Left lung (tissue), 10 donors: ENCODE measurements around the gene SLC49A4. TPM values are rescaled to one million over a fixed set of nuclear protein-coding genes. Genes with fewer than 3 reads are reported as not detected.

Experiments used
- ATAC-seq: fragments of 200-7000 bp; cut with Tn5 transposase; one replicate; pipeline ENCODE4 v1.9.1; 2020; ENCODE audit warnings: moderate library complexity
- DNase-seq, 4 donors: peaks; one replicate each; pipeline ENCODE4 v3.0.0-alpha.2; 2013 to 2020
- H3K27ac ChIP-seq, 2 donors: fragments of 200-600 bp; sonication (generic) in 1 of 2; one replicate each; pipeline versions ENCODE4 v1.5.0 to v1.8.0; 2020 to 2021
- H3K27me3 ChIP-seq, 2 donors: fragments of 200-600 bp; sonication (generic) in 1 of 2; one replicate each; pipeline versions ENCODE4 v1.5.0 to v1.8.0; 2020 to 2021
- H3K36me3 ChIP-seq, 2 donors: fragments of 200-600 bp; sonication (generic) in 1 of 2; one replicate each; pipeline versions ENCODE4 v1.5.0 to v1.8.0; 2020 to 2021
- H3K4me1 ChIP-seq, 2 donors: fragments of 200-600 bp; one replicate each; pipeline ENCODE4 v1.8.0; 2021
- H3K4me3 ChIP-seq, 2 donors: fragments of 200-600 bp; sonication (generic) in 1 of 2; one replicate each; pipeline versions ENCODE4 v1.5.0 to v1.8.0; 2020 to 2021; ENCODE audit warnings: mild to moderate bottlenecking in 1 of 2
- H3K9me3 ChIP-seq, 2 donors: fragments of 200-600 bp; sonication (generic) in 1 of 2; one replicate each; pipeline versions ENCODE4 v1.5.0 to v1.8.0; 2020 to 2021
- intact Hi-C, 2 donors: fragments of 100-400 bp; cut with DNase I; formaldehyde crosslinking; loops; one replicate each; pipeline versions ENCODE4 v1.11.2 to v1.14.2; 2022
- polyA plus RNA-seq, 6 donors: library from polyadenylated mRNA; unstranded; fragments of 120-200 nt; gene quantifications; one replicate each; pipeline ENCODE4 v1.2.1, GENCODE V29; 2013; ENCODE audit not compliant: insufficient read length in 6 of 6
- total RNA-seq, 2 donors: library from RNA; stranded (reverse); fragmentation: NEBNext Ultra II Directional; extraction: Animal tissue kit (Norgen Biotek cat#: 25700); gene quantifications; one replicate each; pipeline ENCODE4 v1.2.1, GENCODE V29; 2021
- TF ChIP-seq, protein P1 (sequence below), 2 donors: fragments of 200-600 bp; sonication (generic) in 1 of 2; IDR thresholded peaks; one replicate each; pipeline versions ENCODE4 v1.5.0 to v1.8.0; 2021; ENCODE audit warnings: antibody characterized with exemption in 2 of 2
- donor health status: DM: no; HTN: yes; CAD: no.
- donor health status: DM: no; HTN: no; CAD: no.

Gene SLC49A4
- total and polyA plus RNA-seq, 8 donors = 9.6 to 19.2 (median 10.9) TPM

DNA sequence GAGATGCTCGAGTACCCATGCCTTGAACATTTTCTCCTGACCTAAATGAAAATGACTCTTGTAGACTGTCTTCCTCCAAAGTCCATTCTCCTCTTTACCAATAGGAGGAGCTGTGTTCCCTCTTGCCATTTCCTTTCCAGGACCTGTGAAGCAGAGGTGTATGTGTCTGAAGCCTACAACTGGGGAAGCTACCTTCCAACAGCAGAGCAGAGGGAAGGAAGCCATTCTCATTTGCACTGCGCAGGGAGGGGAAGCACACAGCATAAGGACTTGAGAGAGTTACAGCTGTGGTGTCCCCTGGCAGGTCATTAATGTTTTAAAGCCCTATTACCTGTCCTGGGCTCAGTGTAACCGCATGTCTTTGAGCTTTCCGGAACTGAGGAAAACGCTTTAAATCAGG lies 39.9 kb upstream of the SLC49A4 start:
- DNase-seq (peak in 1 of 4 donors; percentile 17), ATAC-seq (peak; percentile 90)
- H3K27ac ChIP-seq = no peak overlapping the region
- H3K9me3 ChIP-seq = no peaks in the 10 kb centered on the region
- H3K4me1 ChIP-seq = peaks cover 0 to 8% of the 10 kb centered on the region in 2 donors
- H3K4me3 ChIP-seq = no peak overlapping the region
- peaks cover 0 to 21% of the 10 kb centered on the region in 2 donors for H3K36me3 ChIP-seq
- no peaks in the 10 kb centered on the region for H3K27me3 ChIP-seq
- intact Hi-C loops = no loop called here
- TF ChIP-seq, protein P1, sequence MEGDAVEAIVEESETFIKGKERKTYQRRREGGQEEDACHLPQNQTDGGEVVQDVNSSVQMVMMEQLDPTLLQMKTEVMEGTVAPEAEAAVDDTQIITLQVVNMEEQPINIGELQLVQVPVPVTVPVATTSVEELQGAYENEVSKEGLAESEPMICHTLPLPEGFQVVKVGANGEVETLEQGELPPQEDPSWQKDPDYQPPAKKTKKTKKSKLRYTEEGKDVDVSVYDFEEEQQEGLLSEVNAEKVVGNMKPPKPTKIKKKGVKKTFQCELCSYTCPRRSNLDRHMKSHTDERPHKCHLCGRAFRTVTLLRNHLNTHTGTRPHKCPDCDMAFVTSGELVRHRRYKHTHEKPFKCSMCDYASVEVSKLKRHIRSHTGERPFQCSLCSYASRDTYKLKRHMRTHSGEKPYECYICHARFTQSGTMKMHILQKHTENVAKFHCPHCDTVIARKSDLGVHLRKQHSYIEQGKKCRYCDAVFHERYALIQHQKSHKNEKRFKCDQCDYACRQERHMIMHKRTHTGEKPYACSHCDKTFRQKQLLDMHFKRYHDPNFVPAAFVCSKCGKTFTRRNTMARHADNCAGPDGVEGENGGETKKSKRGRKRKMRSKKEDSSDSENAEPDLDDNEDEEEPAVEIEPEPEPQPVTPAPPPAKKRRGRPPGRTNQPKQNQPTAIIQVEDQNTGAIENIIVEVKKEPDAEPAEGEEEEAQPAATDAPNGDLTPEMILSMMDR (IDR thresholded peaks at IDR 0.05) = peak; percentile 47 to 69

DNA sequence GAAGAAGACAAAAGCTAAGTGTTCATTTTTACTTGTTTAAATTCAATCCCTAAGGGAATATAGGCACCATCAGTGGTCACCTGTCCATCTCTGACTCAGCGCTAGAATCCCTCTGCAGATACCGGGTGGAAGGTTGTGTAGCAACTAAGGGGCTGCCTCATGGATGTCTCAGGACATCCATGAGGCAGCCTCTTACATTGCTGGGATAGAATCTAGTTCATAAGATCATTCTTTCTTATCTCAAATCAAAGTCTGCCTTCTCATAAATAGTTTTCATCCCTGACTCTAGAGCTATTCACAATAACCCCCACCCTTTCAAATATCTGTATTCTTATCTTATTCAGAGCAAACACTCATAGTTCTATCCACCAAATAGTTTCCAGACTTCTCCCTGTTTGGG lies 39.4 kb upstream of the SLC49A4 start:
- DNase-seq (no peak), ATAC-seq (peak; percentile 23)
- no peaks in the 10 kb centered on the region for H3K9me3 ChIP-seq
- intact Hi-C loops = no loop called here
- H3K27me3 ChIP-seq = no peaks in the 10 kb centered on the region
- TF ChIP-seq, protein P1 (IDR thresholded peaks at IDR 0.05) = no peak
- H3K4me1 ChIP-seq = peaks cover 0 to 14% of the 10 kb centered on the region in 2 donors
- no peak overlapping the region for H3K27ac ChIP-seq
- H3K36me3 ChIP-seq = peaks cover 0 to 21% of the 10 kb centered on the region in 2 donors
- H3K4me3 ChIP-seq = no peak overlapping the region

DNA sequence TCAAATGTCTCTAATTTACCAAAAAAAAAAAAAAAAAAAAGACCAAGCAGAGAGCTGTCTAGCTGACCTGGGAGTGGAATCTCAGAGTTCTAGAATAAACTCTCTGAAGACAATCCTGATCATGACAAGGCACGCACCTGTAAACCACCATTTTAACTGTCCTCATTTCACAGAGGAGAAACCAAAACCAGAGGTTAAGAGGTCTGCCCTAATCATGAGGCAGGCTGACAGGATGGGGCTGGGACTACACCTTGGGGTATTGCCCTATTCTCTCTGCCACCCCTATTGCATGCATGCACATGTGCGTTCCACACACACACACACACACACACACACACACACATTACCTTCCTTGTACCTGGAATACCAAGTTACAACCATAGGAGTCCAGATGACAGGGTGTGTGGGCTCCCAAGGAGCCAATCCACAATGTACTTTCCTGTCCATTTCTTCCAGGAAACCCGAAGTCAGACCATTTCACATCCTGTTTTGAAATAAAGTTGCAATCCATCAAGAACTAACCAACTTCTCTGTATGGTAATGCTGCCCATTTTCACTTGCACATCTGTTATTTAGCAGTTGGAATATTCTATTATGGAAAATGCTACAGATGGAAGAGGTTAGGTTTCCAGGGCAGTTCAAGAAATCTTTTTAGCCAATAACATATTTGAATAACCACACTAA lies 35.9 kb upstream of the SLC49A4 start:
- Histone ChIP-seq H3K4me3 (no peak overlapping the region), H3K4me1 (peaks cover 0 to 30% of the 10 kb centered on the region in 2 donors), H3K27ac (peak overlapping the region in 1 of 2 donors; percentile 76), H3K36me3 (peaks cover 0 to 10% of the 10 kb centered on the region in 2 donors), H3K9me3 (no peaks in the 10 kb centered on the region), H3K27me3 (no peaks in the 10 kb centered on the region)
- peak; percentile 35 for ATAC-seq
- no peak for DNase-seq
- intact Hi-C loops = no loop called here
- TF ChIP-seq, protein P1 (IDR thresholded peaks at IDR 0.05) = no peak

DNA sequence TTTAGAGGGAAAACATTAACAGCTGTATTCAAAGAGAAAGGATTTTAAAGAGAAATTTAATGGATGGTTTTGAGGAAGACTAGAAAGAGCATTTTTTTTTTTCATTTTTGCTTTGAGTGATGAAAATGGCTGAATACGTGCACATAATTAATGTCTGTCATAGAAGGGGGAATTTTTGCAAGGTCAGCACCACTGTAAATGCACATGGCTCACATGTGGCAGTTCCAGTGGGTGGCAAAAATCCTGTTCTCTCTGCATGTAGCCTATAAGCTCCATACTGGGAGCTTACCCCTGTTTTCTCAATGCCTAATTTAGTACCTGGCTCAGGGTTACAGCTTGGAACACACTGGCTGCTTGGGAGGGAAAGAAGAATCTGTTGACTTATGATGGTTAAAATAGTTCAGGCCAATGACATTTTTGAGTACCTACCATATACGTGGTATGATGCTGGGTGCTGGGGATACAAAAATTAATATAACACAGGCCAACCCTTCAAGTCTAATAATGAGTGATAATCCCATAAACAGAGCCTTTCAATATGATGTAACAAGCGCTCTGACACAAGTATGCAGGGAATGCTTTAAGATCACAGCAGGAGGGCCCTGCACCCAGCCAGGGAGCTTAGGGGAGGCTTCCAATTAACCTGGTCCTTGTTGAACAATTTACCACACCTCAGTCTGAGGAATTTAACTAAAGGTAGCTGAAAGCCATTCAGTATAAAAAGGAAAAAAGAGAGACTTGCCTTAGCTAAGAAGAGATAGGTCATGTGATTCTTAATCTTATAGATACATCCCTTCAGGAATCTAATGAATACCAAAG lies 34.2 kb upstream of the SLC49A4 start:
- Histone ChIP-seq H3K4me3 (no peak overlapping the region), H3K36me3 (peaks cover 0 to 10% of the 10 kb centered on the region in 2 donors), H3K27ac (peak overlapping the region in 1 of 2 donors; percentile 76), H3K4me1 (peaks cover 0 to 30% of the 10 kb centered on the region in 2 donors), H3K9me3 (no peaks in the 10 kb centered on the region), H3K27me3 (no peaks in the 10 kb centered on the region)
- TF ChIP-seq, protein P1 (IDR thresholded peaks at IDR 0.05) = no peak
- DNase-seq (no peak), ATAC-seq (peak; percentile 79)
- intact Hi-C loops = no loop called here

DNA sequence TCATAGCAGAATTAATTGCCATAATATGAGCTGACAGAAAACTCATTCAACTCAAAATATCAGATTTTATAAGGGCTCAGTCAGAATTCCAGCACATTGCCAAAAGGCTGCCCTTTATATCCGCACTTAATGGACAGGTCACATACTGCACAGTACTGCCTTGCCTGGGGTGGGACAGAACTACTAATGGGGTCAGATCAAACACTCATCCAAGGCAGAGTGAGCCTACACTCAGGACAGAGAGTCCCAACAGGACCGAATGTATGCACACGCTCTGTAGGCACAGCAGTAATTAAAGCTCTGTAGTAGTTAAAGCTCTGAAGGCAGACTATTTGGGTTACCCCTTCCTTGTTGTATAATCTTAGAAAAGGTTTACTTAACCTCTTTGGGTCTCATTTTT lies 28.4 kb upstream of the SLC49A4 start:
- TF ChIP-seq, protein P1 (IDR thresholded peaks at IDR 0.05) = no peak
- peak overlapping the region in 1 of 2 donors; percentile 91 for H3K27ac ChIP-seq
- no peaks in the 10 kb centered on the region for H3K27me3 ChIP-seq
- intact Hi-C loops = no loop called here
- H3K4me1 ChIP-seq = peaks cover 0 to 41% of the 10 kb centered on the region in 2 donors
- no peaks in the 10 kb centered on the region for H3K9me3 ChIP-seq
- no peak overlapping the region for H3K4me3 ChIP-seq
- H3K36me3 ChIP-seq = peaks cover 0 to 4% of the 10 kb centered on the region in 2 donors
- ATAC-seq (no peak), DNase-seq (no peak)
